BE2C (cell line): Measurements from ENCODE around the gene ETV5. TPM values are rescaled to one million over a fixed set of nuclear protein-coding genes. Genes with fewer than 3 reads are reported as not detected.

ENCODE experiments used
- DNase-seq: peaks from one replicate; pipeline ENCODE4 v3.0.0-alpha.2; 2020
- H3K27me3 ChIP-seq: fragments of 250-450 bp; sonication (Bioruptor Pico); 2 replicates; pipeline ENCODE4 v1.5.1; 2020; ENCODE audit warnings: mild to moderate bottlenecking
- H3K36me3 ChIP-seq: fragments of 250-450 bp; sonication (Bioruptor Pico); 2 replicates; pipeline ENCODE4 v1.5.1; 2020; ENCODE audit warnings: mild to moderate bottlenecking
- H3K4me1 ChIP-seq: fragments of 250-450 bp; sonication (Bioruptor Pico); 2 replicates; pipeline ENCODE4 v1.5.1; 2020
- H3K4me3 ChIP-seq: 2 replicates; pipeline ENCODE4 v1.5.1; 2011; ENCODE audit warnings: low read depth, low read length
- H3K9me3 ChIP-seq: fragments of 250-450 bp; sonication (Bioruptor Pico); 2 replicates; pipeline ENCODE4 v1.5.1; 2020
- polyA plus RNA-seq: library from polyadenylated mRNA; unstranded; fragments of >200 nt; gene quantifications from one replicate; pipeline ENCODE4 v1.2.1, GENCODE V29; 2012; ENCODE audit warnings: low read depth, missing spikeins; ENCODE audit not compliant: insufficient read length, insufficient read depth
- TF ChIP-seq, protein P1 (sequence below): IDR thresholded peaks from 2 replicates; pipeline ENCODE4 v1.5.1; 2012; ENCODE audit warnings: mild to moderate bottlenecking, low read depth, low read length

ETV5 gene
- polyA plus RNA-seq = 48.8 TPM

DNA sequence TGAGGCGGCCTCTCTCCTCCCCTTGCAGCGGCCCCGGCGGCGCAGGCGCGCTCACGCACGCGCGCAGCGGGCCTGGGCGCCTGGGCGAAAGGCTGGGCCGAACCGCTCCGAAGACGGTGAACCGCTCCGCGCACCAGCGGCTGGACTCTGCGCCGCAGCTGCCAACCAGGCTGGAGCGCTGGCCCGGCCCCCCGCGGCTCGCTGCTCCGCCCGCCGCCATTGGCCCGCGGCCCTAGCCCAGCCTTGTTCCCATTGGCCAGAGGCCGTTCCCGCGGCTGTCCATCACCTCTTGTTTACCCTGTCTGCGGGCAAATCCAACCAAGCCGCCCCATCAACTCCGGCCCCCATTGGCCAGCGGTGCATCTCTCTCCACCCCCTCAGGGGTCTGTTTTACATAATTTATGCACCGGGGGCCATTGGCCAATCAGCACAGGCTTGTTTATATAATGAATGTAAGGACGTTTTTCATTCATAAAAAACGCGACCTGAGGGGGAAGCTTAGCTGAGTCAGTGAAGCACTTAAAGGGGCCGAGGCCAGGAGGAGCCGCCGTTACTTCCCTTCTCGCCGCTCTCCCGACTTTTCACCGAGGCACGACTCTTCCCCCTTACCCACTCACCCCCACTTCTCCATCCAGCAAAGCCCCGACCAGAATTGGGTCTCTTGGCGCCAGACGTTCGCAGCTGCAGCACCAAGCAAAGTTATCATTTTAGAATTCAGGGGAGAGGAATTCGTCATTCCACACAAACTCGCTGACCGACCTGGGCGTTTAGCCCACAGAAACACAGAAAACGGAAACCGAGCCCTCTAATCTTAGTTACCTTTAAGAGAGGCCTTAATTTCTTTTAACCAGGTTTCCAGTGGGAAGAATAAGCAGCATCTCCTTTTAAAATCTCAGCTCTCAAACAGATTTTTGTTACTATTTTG is at the start of gene ETV5:
ETV5 (minus strand) TSS at position 149 of the 925 bp plus-strand sequence. CDS start 3,221 bp downstream, outside the sequence.
- peaks cover 7% of the 10 kb centered on the region for H3K4me1 ChIP-seq
- peak; percentile 99 for DNase-seq
- no peaks in the 10 kb centered on the region for H3K27me3 ChIP-seq
- H3K9me3 ChIP-seq = no peaks in the 10 kb centered on the region
- H3K4me3 ChIP-seq = peak within 1 kb of the TSS; percentile 92
- no peaks in the 10 kb centered on the region; the same call in 1 of the 2 replicates for H3K36me3 ChIP-seq
- TF ChIP-seq, protein P1, sequence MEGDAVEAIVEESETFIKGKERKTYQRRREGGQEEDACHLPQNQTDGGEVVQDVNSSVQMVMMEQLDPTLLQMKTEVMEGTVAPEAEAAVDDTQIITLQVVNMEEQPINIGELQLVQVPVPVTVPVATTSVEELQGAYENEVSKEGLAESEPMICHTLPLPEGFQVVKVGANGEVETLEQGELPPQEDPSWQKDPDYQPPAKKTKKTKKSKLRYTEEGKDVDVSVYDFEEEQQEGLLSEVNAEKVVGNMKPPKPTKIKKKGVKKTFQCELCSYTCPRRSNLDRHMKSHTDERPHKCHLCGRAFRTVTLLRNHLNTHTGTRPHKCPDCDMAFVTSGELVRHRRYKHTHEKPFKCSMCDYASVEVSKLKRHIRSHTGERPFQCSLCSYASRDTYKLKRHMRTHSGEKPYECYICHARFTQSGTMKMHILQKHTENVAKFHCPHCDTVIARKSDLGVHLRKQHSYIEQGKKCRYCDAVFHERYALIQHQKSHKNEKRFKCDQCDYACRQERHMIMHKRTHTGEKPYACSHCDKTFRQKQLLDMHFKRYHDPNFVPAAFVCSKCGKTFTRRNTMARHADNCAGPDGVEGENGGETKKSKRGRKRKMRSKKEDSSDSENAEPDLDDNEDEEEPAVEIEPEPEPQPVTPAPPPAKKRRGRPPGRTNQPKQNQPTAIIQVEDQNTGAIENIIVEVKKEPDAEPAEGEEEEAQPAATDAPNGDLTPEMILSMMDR = no peak

DNA sequence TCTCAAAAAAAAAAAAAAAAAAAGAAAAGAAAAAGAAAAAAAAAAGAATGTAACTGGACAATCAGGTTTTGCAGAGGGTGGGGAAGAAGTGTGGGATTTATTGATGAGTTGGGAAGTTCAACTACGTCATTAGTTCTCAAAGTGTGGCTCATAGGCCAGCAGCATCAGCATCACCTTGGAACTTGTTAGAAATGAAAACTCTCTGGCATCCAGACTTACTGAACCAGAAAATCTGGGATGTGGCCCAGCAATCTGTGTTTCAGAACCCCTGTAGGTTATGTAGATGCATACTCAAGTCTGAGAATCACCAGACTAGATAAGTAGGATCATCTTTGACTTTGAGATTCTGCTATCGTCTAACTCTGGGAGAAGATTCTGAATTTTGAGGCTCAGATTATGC is 45.8 kb upstream of the ETV5 start:
- Histone ChIP-seq H3K9me3 (no peaks in the 10 kb centered on the region), H3K4me3 (no peak overlapping the region), H3K36me3 (peaks cover 4% of the 10 kb centered on the region), H3K27me3 (no peaks in the 10 kb centered on the region), H3K4me1 (no peaks in the 10 kb centered on the region)
- TF ChIP-seq, protein P1 = no peak
- no peak for DNase-seq

DNA sequence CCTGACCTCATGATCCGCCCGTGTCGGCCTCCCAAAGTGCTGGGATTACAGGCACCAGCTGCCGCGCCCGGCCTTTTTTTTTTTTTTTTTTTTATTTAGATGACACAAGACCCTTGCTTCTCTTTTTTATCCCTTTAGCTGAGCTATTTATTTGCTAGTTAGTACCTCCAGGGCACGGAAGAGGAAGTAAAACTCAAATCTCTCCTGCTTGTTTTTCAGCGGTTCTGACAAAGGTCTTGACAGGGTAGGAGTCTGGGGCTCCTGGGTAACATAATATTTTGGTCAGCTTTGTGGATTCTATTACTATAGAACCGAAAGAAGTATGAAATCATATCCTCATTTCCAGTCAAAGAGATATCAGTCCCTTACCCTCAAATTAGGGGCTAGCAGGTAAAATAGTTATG is 44.0 kb upstream of the ETV5 start:
- TF ChIP-seq, protein P1 = no peak
- H3K27me3 ChIP-seq = no peaks in the 10 kb centered on the region
- H3K4me3 ChIP-seq = no peak overlapping the region
- H3K9me3 ChIP-seq = no peaks in the 10 kb centered on the region
- no peak for DNase-seq
- H3K4me1 ChIP-seq = no peaks in the 10 kb centered on the region
- peaks cover 6% of the 10 kb centered on the region for H3K36me3 ChIP-seq

DNA sequence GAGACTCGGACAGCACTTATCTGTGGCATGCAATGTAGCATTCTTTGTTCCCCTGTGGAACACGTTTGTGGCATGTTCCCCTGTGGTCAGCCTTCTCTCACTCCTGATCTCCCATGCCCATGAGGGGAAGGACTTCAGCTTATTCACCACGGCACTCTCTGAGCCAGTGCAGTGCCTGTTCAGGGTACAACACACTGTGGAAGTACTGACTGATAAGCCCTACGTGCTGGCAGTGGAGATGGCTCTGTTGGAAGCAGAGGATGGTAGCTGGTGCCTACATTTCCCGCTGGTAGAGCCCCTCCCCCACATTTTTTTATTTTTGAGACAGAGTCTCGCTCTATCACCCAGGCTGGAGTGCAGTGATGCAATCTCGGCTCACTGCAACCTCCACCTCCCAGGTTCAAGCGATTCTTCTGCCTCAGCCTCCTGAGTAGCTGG is 43.5 kb upstream of the ETV5 start:
- Histone ChIP-seq H3K4me3 (no peak overlapping the region), H3K9me3 (no peaks in the 10 kb centered on the region), H3K4me1 (no peaks in the 10 kb centered on the region), H3K27me3 (no peaks in the 10 kb centered on the region), H3K36me3 (peaks cover 6% of the 10 kb centered on the region)
- DNase-seq = no peak
- TF ChIP-seq, protein P1 = no peak

DNA sequence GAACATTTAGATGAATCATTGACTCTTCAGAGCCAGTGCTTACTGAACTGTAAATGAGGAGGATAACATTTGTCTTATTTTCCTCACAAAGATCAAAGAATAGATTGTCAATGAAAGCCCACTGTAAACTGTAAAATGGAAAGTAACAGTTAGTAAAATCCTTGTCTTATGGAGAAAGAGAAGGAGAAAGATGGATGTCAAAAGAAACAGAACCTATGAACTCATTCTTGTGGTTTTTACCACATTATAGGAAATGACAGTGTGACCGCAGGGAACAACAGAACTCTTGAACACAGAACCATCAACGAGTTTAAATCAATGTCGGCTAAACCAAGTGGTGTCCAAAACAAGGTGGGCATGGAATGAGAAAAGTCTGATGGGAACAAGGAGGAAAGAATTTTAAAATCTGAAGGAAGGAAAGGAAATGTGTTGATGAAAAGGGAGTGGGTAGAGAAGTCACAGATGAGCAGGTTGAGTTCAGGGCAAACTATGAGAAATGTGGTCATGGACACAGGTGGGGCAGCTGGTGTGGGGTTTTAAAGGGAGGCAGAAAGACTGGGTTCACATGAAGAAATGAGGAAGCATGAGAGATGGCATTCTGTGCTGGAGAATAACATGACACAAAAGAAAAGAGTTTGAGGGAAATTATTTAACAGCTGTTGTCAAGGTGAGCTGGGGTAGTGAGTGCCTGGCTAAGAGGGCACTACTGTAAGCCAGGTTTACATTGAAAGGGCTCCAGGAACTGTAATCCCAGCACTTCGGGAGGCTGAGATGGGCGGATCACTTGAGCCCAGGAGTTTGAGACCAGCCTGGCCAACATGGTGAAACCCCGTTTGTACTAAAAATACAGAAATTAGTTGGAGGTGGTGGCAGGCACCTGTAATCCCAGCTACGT is 42.4 kb upstream of the ETV5 start:
- H3K9me3 ChIP-seq = no peaks in the 10 kb centered on the region
- DNase-seq = no peak
- H3K27me3 ChIP-seq = no peaks in the 10 kb centered on the region
- no peak overlapping the region for H3K4me3 ChIP-seq
- TF ChIP-seq, protein P1 = no peak
- peaks cover 6% of the 10 kb centered on the region for H3K36me3 ChIP-seq
- H3K4me1 ChIP-seq = no peaks in the 10 kb centered on the region
